GM12892 (cell line): ENCODE measurements around the gene TIMM23.
"Not testable (repeated sequence)": the region's sequence is repeated elsewhere in the genome, so short reads cannot be mapped to it uniquely, and the experiment has no call there.

Experiments used
- POLR2A ChIP-seq: IDR thresholded peaks from 2 replicates; pipeline ENCODE4 v1.6.1; 2011; ENCODE audit warnings: low read depth, low read length, control low read depth
- POLR2AphosphoS5 ChIP-seq: IDR thresholded peaks from 2 replicates; pipeline ENCODE4 v1.6.1; 2011; ENCODE audit warnings: low read depth, low read length, control low read depth

DNA sequence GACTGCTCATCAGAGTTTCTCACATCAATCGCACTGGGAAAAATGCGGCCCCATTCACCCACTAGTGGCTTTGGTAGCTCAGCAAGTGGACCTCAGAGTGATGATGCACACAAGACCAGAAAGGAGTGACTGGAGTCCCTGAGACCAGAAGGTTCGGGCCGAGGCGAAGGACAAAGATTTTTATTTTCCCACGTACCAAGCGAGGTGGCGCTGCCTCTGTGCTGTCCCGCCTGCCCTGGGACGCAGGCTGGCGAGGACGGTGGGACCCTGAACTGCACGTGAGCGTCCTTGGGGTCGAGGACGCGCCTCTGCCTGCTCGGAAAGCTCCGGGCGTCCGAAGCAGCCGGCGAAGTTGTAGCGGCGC, 565 bp upstream of the TIMM23 start:
- TF ChIP-seq POLR2A, POLR2AphosphoS5: not testable (repeated sequence)
